Occipital lobe (tissue), 2 donors: ENCODE measurements around the gene HOXD10. TPM values are rescaled to one million over a fixed set of nuclear protein-coding genes. Genes with fewer than 3 reads are reported as not detected.

ENCODE experiments used
- DNase-seq: peaks from one replicate; lab custom pipeline; 2025; lab: John Stamatoyannopoulos, UW
- total RNA-seq: library from RNA; depleted of rRNA; stranded (reverse); fragments of >200 nt; gene quantifications from one replicate; pipeline ENCODE4 v1.2.3, GENCODE V29; 2014

The HOXD10 gene
- total RNA-seq, 1 donor from 2014 or later, result not detected

DNA sequence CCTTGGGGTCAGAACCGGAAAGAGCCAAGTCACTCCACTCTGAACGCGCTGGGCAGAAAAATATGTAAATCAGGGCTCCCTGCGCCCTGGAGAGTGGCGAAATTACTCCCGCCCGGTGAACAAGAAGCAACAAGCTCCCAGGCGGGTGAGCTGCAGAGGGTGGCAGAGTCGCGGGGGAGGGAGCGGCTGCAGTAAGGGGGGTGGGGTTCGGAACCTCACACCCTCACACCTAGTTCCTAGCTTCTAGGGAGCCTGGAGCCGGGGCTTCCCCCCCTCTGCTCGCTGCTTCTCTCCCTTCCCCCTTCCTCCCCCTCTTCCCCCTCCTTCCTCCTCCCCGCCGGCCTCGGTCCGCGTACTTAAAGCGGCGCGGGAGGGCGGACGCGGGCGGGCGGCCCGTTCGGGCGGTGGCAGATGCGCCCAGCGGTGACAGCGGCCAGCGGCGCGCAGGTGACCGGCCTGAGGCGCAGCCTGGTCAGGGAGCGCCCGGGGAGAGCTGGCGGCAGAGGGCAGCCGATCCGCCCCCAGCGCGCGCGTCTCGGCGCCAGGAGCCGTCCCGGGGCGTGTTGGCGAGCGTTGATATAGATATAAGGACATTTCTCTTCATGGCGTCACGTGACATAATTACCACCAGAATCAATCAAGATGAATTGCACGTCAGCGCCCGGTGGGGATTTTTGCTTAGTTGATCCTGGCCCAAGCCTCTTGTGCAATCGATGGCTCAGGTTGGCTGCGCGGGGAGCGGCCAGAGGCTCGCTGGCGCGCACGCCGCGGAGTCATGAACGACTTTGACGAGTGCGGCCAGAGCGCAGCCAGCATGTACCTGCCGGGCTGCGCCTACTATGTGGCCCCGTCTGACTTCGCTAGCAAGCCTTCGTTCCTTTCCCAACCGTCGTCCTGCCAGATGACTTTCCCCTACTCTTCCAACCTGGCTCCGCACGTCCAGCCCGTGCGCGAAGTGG, 9.7 kb upstream of the HOXD10 start, which contains the start of gene HOXD11:
TSS of gene HOXD11 (plus strand) at position 700 of the 959 bp plus-strand sequence. CDS start at position 776, 76 bp downstream.
- no peak for DNase-seq

- DNase-seq, result no peak
Observed at GRCh38 chr2:176107731-176108181, 8.8 kb upstream of the HOXD10 start.

- no peak for DNase-seq
Observed at GRCh38 chr2:176109192-176109901, 7.2 kb upstream of the HOXD10 start.

DNA sequence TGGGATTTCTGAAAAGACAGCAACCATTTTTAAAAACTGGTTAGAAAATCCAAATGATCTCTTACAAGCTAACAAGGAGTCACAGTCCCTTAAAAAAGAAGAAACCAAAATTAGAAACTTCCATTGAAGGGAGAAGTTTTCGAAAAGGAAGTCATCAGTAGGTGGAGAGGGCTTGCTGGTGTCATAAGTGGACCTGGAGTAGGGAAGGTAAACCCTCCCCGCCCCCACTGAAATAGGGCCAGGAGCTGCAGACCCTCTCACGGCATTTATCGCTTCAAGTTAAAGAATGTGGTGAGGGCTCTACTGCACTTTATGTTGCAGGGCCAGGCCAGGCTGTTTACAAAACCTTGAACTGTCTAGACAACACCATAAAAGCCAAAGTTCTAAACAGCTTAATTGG, 6.6 kb upstream of the HOXD10 start:
- no peak for DNase-seq

- DNase-seq, result no peak
Observed at GRCh38 chr2:176110415-176111308, 5.9 kb upstream of the HOXD10 start.

DNA sequence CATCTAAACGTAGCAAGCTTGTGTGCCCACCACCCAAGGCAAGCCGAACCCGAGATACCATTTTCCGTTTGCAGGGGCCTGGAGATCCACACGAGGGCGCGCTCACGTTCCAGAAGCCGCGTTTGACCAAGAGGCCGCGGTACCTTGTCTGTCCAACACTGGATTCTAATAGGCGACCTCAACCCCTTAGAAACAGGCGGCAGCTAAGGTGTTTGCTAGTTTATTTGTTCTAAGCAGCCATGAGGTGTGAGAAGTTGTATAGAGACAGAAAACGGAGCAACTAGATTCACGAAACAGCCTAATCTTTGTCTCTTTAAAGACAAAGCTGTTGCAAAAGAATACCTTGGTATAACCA, 5.3 kb upstream of the HOXD10 start:
- no peak for DNase-seq

DNA sequence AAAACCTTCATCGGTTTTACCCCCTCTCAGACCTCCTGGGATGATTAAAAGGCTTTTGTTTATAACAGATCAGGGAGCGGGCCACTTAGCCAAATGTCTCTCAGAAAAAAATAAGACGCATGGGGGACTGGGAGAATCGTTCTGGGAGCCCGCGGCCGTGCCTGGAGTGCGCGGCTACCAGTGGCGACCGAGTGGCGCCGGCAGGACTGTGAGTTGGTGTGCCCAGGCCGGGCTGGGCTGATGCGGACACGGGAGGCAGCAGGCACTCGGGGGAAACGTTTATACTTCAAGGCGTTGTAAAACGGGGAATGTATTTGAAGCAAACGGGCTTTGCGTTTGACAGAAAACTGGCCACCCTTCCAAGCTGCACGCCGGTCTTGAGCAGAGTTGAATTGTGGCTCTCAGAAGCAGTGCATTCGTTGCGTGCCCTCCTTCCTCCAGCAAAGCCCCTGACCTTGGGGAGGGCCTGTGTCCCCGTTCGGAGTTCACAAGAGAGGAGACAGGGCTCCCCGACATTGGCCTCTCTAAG, 4.7 kb upstream of the HOXD10 start:
- no peak for DNase-seq

GRCh38 chr2:176112375-176113302, 3.9 kb upstream of the HOXD10 start:
- no peak for DNase-seq

GRCh38 chr2:176114120-176114929, 2.3 kb upstream of the HOXD10 start:
- no peak for DNase-seq

GRCh38 chr2:176114930-176115625, 1.5 kb upstream of the HOXD10 start:
- DNase-seq, result no peak

DNA sequence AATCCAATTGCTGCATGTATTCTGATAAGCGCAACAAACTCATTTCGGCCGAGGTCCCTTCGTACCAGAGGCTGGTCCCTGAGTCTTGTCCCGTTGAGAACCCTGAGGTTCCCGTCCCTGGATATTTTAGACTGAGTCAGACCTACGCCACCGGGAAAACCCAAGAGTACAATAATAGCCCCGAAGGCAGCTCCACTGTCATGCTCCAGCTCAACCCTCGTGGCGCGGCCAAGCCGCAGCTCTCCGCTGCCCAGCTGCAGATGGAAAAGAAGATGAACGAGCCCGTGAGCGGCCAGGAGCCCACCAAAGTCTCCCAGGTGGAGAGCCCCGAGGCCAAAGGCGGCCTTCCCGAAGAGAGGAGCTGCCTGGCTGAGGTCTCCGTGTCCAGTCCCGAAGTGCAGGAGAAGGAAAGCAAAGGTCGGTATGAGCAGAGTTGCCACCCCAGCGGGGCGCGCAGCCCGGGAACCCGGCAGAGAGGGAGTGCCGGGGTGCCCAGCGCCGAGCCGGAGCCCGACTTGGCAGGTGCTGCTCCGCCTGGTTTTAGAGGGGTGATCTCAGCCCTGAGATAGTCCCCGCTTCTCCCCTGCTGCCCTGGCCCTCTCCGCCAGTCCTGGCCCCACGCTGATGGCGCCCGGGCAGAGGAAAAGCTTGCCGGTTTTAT, 714 bp downstream of the HOXD10 start:
- DNase-seq, result no peak

GRCh38 chr2:176117823-176118371, 1.3 kb downstream of the HOXD10 start:
- DNase-seq, result no peak

DNA sequence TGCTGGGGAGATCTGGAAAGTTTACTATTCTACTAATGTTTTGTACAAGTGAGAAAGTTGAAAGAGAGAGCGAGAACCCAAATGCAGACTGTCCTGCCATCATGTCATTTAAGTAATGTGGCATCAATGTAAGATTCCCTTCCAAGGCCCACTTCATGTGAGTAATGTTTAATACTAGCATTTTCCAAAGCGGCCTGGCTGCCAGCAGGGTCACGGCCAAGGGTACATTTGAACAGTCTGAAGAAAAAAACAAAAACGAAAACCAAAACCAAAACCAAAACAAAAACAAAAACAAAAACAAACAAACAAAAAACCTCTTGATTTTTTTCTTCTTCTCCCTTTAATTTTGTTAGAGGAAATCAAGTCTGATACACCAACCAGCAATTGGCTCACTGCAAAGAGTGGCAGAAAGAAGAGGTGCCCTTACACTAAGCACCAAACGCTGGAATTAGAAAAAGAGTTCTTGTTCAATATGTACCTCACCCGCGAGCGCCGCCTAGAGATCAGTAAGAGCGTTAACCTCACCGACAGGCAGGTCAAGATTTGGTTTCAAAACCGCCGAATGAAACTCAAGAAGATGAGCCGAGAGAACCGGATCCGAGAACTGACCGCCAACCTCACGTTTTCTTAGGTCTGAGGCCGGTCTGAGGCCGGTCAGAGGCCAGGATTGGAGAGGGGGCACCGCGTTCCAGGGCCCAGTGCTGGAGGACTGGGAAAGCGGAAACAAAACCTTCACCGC, 2.2 kb downstream of the HOXD10 start:
- no peak for DNase-seq

DNA sequence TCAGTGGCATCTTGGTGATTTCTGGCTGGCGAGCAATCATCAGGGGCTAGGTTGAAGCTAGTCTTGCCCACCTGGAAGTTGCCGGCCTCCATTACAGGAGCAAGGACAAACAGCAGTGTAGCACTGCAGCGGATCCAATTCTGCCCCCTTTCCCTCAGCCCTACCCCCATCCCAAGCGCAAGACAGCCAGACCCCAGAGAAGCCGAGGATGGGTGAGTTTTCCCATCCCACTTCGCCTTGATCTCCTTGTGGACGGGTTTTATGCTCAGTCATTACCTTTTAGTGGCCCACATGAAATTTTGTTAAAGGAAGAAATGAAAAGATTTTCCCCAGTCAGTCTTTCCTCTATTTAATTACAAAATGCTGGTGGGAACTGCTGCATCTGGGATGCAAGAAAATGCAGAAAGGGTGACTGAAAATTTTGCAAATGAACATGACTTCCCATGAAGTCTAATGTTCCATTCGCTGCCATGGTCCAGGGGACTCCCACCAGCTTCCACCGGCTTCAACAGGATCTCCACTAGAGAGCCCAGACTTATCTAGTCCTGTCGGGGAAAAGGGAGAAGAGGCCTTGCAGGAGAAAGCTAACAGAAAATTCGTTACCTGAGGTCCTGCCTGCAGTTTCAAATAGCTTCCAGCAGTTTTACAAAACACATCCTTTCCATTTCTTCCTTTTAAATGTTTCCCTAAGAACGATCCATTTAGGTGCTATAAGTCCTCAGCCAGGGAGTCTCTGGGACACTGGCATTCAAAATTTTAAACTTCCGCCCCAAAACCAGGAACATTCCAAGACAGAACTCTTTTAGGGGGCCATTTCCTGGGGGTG, 4.0 kb downstream of the HOXD10 start:
- DNase-seq, result no peak

DNA sequence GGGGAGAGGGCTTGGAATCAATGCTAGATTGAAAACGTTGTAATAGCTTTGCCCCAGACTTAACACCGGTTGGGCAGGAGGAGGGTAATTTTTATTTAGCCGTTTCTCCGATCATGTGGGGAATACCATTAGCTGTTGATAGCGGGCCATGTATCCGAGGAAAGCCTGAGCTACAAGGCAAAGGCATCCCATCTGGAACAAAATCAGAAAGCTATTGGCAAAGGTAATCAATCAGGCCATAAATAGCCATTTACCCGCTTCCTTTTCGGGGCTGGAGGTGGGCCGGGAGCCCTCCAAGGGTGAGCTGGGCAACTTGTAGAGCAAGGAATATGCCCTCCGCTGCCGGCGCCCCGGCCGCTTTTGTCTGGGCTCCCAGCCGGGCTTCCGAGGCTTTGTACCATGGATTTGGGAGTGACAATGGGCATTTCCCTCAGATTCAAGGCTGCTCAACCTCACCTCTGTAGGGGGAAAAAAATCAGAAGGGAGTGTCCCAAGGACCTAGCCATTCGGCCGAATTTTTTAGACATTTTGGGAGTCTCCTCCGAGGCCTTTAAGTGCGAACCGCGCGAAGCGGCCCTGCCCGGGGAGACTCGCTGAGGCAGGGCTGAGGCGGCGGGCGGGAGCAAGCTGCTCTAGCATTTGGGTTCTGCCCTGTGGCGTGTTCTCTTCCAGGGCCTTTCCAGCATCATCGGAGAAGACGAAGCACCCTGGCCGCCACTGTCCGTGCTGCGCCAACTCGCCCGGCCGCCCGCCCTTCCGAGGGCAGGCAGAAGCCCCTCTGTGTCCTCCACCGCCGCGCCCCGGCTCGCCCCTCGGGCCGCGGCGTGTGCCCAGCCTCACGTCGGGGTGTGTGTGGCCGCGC, 4.8 kb downstream of the HOXD10 start:
- no peak for DNase-seq
